GM21717 (cell line): ENCODE data around the gene WWOX.

Source experiments
- ATAC-seq: cut with Tn5 transposase; IDR thresholded peaks from one replicate; pipeline ENCODE4 v1.9.1; 2021; ENCODE audit warnings: mild to moderate bottlenecking, moderate library complexity; ENCODE audit not compliant: unreplicated experiment

WWOX gene

DNA sequence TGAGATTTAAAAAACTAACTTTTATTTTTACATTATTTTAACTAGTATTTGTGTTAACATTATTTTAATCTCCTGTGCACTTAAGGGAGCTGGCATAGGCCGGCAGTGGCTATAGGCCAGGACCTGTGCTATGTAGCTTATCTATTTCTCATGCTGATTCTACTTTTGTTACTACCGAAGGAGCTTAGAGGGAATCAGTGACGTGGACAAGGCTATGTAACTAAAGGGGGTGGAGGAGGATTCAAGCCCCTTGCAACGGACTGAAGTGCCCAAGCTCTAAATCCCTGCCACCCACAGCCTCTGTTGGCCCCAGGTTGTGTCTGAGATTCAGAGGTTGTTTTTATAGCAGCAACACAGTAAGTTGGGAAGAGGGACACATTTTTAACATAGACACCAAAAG, 356.4 kb downstream of the WWOX start:
- ATAC-seq = no peak

DNA sequence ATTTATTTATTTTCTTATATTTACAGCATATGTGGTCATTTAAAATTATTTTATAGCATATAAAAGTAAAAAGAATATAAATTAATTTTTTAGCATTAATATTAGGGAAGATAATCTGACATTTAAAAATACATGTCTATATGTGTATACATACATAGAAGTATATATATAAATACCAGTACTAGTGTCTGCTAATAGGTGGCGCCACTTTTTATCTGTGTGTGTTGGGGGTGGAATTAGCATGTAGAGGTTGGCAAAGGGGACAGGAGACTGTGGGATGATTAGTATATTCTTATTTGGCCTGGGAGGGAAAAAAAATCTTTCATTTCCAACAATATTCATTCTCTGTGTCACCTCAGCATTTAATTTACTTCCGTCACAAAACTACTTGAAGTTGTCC, 359.1 kb downstream of the WWOX start:
- no peak for ATAC-seq

DNA sequence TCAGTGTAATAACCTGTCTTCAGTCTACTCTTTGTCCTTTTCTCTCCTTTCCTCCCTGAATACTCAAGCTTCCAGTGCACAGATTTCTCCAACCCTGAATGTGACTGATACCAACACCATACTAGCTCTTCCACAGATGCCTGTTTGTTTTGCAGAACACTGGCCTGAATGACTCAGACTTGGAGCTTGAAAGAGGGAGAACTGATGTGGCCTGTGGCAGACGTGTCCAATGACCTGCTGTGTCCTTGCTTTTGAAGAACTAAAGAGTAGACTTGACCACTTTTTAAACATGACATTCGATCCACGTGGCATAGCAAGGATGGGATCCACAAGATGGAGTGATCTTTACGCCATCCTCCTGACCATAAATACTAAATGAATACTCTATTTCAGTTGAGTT, 361.0 kb downstream of the WWOX start:
- ATAC-seq = no peak

DNA sequence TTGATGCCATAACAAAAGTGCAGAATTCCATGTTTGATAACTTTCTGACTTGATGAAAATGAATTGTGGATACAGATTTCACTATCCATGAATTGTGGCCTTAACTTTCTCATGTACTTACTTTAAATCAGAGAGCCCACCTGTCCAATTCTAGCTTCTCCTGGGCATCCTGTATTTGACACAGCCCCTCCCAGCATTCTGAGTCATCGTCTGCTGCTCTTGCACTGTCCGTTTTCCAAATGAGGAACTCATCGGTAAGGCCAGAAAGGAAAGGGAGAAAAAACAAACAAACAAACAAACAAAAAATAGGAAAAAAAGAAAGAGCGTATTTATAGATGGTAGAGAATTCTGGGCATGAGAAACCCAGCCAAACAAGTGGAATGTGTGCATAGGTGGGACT, 361.6 kb downstream of the WWOX start:
- no peak for ATAC-seq

DNA sequence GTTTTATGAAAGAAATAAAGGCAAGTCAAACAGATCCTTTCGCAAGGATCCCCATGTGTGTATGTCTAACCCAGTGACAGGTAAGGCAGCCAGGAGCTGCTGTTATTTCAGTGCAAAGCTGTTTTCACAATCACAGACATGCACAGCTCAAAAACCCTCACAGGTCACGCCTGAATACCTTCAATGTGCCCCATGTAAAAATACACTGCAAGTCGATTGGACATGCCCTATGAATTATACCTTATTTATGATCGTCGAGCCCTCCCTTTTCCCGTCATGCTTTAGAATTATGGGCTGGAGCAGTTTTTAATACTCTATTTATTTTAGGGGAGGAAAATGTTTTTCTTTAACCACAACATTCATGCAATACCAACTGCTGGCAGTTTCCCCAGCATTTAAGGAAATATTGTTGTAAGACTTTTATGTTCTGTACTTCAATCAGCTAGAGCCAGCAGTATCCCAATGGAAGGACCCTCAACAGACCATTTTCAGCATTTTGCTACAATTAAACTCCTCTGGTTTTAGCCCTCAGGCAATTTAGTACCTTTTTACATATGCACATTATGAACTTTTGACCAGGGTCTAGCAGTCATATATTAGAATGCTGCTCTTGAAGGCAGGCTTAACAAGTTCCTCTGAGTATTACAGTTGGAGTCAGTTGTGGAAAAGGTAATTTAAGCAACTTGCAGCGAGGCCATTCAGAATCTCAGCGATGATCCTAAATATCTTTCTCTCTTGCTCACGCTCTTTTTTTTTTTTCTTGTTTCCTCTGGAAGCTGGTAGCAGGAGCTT, 362.2 kb downstream of the WWOX start:
- no peak for ATAC-seq

DNA sequence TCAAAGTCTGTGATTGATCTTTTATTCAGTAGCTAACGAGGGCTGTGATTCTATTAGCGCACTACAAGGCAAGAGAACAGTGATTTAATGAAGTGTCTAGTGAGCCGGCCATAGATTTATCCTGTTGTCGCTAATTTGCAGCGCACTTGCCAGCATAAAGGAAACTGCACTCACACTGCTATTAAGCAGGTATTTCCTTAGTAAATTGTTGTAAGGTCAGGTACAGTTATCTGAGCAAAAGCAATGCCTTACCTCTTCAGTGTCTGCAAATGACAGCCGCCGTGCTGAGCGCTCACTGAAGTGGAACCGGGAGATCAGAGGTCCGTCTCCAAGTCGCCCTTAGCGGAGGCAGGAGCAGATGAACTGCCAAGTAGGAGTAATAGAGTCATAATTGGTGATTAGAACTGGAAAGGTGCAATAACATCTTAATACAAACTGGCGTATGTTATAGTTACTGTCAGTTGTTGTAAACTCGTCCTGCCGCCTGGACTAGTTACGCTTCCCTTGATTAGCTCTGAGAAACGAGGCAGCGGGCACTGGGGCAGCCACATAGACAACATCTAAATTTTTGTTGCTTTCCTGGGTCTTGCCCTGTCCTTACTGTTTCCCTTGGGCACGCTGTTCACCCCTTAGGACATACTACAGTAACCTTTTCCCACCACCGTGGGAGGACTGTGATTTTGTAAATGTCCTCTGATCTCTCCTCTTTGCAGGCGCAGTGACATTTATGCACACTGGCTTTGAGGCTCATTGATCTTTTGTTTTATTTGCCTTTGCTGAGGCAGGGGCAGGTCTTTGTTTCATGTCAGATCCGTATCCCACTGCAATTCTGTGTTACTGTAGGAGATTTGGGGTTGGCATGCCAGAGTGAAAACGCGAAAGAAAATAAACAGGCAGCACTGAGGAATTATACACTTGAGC, 363.1 kb downstream of the WWOX start:
- no peak for ATAC-seq

DNA sequence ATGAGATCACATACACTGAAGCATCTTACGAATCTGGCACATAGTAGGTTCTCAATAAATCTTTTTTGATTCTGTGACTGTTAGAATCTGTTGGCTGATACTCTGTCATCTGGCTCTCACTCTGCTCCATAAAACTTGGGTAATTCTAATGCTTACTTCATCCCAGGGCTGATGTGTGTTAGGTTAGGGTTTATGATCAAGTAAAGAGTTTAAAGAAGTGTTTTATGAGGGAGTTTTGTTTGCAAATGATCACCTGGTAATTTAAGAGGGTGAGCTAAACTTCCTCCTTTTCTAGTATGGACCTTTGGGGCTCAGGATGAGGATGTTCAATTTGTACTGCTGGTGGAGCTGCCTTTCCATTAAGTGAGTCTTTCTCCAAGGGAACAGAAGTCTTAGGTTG, 364.1 kb downstream of the WWOX start:
- no peak for ATAC-seq

DNA sequence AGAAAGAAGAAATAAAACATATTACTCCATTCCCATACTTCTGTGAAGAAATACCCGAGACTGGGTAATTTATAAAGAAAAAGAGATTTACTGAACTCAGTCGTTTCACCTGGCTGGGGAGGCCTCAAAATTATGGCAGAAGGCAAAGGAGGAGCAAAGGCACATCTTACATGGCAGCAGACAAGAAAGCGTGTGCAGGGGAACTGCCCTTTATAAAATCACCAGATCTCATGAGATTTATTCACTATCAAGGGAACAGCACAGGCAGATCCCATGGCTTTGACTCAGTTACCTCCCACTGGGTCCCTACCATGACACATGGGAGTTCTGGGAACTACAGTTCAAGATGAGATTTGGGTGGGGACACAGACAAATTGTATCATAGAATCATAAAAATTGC, 365.4 kb downstream of the WWOX start:
- no peak for ATAC-seq

DNA sequence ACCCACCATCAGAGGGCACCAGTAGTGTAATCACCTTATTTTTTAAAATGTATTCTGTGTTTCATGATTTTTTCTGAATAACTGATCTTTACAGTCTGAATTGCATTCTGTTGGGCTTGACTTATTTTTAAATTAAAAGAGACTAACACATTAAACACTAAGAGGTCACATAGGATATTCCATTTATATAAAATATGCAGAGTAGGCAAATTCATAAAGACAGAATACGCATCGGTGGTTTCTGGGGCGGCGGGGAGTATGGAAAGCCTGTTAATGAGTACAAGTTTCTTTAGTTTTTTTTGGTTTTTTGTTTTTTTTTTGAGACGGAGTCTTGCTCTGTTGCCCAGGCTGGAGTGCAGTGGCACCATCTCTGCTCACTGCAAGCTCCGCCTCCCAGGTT, 366.3 kb downstream of the WWOX start:
- no peak for ATAC-seq

DNA sequence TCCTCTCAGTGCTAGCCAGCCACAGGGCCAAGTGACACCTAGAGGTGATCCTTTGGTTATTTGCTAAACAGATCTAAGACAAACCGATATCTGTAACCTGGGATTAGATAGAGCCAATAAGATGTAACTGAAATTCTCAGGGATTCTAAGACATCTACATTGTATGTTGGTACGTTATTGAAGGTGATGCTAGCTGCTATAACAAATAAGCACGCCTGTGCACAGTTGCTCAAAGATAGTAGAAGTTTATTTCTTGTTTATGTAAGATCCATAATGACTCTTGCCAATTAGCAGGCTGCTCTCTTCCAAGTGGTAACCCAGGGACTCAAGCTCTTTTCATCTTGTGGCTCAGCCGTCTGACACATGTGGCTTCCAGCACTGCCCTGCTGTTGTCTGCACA, 370.3 kb downstream of the WWOX start:
- ATAC-seq = no peak

DNA sequence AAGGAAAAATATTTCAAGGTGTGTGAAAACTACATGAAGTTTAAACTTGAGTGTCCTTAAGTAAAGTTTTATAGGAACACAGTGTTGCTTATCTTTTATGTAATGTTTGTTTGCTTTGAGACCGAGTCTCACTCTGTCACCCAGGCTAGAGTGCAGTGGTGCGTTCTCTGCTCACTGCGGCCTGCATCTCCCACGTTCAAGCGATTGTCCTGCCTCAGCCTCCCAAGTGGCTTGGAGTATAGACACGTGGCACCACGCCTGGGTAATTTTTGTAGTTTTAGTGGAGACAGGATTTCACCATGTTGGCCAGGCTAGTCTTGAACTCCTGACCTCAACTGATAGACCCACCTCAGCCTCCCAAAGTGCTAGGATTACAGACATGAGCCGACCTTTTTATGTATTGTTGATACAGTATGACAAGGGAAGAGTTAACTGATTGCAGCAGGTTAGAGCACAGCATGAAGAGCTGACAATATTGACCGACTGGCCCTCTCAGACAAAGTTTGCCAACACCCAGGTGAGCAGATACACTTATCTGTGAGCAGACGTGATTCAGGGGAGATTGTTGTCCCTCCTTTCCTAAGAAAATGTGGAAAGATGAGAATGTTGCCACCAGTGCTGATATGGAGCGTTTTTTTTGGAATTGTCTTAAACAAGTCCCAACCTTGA, 373.7 kb downstream of the WWOX start:
- ATAC-seq = no peak

DNA sequence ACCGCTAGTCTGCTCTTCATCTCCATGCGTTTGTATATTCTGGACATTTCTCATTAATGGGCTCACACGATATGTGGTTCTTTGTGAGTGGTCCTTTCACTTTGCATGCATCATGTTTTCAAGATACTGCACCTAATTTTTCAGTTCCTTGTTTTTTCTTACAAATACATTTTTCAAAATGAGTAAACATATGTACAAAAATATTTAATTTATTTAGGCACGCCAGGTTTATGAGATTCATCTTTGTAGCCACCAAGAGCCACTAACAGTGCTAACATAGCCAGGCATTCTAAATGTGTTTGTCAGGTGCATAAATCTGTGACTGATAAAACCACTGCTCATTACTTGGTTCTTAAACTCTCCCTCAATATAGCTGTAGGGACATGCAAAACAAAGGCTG, 375.3 kb downstream of the WWOX start:
- ATAC-seq = peak; percentile 88

DNA sequence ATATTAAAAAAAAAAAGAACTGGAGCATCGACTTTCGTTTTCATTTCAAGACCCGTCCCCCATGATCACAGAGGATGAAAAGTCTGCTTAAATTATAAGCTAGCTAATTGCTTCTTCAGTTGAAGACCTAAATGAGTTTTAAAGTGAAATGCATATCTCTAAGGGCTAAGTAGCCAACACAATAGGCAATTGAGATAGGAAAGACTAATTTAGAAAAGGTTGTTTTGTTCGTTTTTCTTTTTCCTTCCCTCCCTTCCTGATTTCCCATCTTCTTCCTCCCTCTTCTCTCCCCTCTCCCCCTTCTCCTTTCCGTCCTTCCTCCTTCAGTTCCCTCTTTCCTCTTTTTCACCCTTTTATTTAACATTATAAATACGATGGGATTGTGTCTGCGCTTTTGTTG, 377.2 kb downstream of the WWOX start:
- no peak for ATAC-seq

DNA sequence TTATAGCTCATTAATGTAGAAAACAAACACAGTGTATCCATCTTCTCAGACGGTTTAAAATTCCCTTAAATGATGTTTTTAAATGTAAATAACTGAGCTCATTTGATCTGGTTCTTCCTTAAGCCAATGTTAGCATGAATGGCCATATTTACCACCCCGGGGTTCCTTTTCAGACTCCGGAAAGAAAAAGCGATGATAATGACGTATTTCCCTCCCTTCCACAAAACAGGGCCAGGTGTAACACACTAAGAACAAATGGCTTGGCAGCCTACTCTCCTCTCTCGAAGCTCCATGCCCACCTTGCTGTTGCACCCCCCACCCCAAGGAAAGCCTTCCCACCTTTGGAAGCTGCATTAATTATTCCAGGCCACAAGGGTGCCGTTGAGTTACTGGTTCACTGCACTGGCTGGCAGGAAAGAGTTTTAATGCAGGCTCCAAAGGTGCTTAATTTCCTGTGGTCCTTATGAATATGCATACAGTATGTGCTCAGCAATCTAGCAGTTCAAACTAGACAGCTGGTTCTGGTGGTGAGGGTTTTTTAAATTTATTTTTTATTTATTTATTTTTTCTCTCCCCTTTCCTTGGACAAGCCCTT, 378.9 kb downstream of the WWOX start:
- no peak for ATAC-seq

DNA sequence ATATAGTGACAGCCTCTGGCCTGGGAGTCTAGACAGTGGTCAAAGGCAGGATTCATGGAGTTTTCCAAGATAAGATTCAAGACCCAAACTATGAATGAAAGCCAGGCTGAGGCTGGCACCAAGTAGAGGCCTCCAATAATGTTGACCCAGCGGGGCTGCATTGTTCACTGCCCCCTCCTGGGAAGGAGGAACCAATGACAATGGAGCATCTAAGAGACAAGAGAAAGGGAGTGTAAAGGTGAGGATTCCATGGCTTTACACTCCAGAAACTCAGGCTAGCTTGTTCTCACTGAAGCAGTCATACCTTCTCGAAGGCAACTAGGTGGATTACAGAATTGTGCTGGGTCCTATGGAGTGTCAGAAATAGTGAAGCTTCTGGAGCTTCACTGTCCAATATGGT, 380.3 kb downstream of the WWOX start:
- ATAC-seq = no peak

DNA sequence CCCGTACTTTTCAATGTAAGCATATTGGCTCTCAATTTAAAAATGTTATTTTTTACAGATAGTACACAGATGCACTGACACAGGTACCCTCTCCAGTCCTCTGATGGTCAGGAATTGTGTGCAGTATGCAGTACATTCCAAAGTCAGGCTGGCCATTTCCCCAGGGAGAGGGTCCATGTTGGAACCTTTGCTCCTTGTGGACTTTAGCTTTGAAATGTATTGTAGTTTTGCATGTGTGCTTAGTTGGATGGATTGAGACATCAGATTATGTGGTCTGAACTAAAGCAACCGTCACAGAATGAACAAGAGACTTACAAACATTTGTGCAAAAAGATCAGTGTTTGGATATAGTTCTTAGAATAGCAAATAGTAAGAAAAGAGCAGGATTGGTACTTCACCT, 381.1 kb downstream of the WWOX start:
- no peak for ATAC-seq

DNA sequence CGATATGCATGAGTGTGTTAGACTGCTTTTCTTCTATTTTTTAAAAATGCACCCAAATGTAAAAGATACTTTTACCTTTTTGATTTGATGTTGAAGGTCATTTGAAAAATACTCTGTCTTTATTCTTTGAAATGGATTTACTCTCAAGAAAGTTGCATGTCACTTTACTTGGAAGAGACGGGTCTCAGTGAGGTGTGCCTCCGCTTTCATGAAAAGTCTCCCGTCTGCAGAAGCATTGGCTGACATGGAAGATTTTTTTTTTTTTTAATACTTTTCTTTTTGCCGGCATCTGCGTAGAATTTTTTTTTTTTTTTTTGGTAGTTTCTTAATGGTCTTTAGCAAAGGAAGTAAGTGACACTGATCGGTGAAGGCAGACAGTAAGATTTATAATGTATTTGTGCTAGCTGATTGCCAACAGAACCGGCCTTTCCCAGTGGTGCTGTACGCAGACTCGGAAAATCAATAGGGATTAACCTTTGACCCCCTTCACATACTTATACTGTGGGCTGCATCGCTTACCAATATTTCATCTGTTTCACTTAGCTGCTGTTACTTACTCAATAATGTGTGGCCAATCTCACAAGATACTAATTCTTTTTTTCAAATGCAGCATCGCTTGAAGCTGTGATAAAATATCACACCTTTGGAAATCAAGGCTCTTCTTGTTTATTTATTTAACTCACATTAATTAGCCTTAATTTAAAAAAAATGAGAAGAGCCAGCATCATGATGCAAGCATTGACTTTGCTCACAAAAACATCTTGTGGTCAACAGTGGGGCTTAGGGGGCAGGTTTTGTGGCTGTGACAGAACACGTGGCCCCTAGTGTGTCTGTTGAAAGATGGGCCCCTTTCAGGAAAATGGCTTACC, 383.9 kb downstream of the WWOX start:
- ATAC-seq = no peak

DNA sequence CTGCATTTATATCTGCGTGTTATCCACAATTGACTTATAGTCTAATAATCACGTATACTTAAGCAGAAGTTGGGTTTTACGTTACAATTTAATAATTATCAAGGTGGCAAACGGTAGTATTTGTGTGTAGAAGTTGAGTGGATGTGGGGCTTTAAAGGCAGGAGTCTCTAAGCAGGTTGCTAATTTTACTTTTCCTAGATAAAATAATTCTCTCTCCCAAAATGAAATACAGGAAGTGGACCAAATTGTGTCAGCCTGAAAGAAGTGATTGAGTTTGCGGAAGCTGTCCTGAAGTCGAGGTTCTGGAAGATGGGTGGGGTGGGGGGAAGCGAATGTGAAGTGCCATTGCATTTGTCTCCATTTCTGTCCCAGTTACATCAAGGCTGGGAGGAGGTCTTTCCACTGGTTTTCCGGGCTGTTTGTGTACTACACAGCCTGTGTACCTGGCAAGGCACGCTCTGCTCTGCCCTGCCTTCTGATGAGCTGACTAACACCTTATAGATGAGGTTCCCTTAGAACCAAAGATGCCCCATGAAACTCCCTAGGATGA, 385.1 kb downstream of the WWOX start:
- no peak for ATAC-seq

DNA sequence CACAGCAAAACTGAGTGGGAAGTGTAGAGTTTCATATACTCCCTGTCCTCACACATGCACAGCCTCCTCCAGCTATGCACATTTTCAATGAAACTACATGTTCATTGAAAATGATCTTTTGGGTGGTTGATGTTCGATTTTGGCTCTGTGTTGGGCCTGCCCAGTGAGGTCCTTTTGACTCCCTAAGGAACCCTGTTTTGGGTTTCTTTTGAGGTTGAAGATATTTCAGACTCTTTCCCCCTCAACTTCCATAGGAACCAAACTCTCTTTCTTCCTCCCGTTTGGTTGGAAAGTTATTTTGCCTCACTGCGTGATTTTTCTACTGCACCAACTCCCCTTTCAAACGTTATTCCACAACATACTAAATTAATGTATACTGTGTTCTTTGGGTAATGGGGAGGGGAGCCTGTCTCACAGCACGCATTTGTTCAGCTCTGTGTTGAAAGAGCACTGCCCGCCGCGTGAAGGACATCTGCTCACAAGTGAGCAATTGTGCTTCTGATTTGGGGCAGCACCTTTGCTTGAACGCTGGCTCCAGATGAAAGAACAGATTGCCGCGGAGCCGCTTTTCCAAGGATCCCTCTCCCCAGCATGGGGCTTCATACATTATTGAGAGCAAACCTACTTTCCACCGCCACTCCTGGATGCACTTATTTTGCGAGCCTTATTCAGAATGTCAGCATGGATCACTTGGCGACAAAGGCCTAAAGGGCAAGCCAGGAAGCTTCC, 385.9 kb downstream of the WWOX start:
- ATAC-seq = no peak

DNA sequence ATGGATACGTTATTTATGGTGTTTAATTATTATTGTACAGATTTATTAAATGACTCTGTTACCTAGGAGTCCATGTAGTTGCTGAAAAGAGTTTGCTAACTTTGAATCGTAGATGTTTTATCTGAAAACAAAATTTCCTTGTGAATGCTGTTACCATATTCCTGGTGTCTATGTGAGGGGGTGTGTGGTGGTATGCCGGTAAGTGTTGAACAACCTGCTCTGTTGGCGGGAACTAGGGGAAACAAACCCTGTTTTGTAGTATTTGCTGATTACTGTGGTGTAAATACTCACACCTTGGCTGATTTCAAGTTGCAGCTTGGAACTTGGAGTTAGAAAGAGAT, 386.4 kb downstream of the WWOX start:
- no peak for ATAC-seq
